BE2C (cell line): ENCODE measurements around the gene EXOSC5.
"Not testable (repeated sequence)": the region's sequence is repeated elsewhere in the genome, so short reads cannot be mapped to it uniquely, and the experiment has no call there.

Experiments
- DNase-seq: peaks from one replicate; pipeline ENCODE4 v3.0.0-alpha.2; 2020
- H3K27me3 ChIP-seq: fragments of 250-450 bp; sonication (Bioruptor Pico); 2 replicates; pipeline ENCODE4 v1.5.1; 2020; ENCODE audit warnings: mild to moderate bottlenecking
- H3K36me3 ChIP-seq: fragments of 250-450 bp; sonication (Bioruptor Pico); 2 replicates; pipeline ENCODE4 v1.5.1; 2020; ENCODE audit warnings: mild to moderate bottlenecking
- H3K4me1 ChIP-seq: fragments of 250-450 bp; sonication (Bioruptor Pico); 2 replicates; pipeline ENCODE4 v1.5.1; 2020
- H3K4me3 ChIP-seq: 2 replicates; pipeline ENCODE4 v1.5.1; 2011; ENCODE audit warnings: low read depth, low read length
- H3K9me3 ChIP-seq: fragments of 250-450 bp; sonication (Bioruptor Pico); 2 replicates; pipeline ENCODE4 v1.5.1; 2020
- TF ChIP-seq, protein P1 (sequence below): IDR thresholded peaks from 2 replicates; pipeline ENCODE4 v1.5.1; 2012; ENCODE audit warnings: mild to moderate bottlenecking, low read depth, low read length

EXOSC5 gene

DNA sequence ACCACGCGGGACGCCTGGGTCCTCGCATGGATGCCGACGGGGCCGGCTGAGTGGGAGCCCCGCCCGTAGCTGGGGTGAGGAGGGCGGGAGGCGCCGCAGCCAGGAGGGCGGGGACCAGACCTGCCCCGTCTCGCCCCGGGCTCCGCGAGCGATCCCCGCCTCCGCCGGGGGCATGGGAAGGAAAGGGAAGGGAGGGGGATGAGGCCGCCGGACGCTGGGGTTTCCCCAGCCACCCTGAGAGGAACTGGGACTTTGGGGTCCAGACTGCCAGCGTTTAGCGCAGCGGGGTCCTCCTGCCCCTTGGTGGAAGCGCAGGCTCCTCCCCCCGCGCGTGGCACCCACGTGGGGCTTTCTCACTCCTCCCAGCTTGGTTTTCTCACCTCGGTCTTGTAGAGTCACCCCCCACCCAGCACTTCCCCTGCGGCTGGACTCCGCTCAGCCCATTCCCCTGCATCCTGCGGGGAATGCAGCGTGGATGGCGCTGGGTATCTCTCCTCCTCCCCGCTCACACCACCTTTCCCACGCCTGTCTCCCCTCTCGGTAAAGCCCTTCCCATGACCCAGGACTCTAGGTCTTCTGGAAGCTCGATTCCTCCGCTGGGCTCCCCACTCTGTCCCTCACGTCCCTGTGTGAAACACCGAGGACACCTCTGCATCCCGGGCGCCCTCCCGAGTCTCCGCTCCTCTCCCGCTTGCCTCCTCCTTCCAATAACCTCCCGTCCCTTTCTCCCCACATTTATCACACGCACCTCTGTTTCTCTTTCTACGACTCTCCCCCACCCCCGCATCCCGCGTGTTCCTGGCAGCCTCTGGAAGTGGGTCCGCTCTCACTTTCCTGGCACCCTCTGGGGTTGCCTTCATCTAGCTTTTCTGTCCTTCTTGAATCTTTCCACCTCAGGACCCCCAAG, 45.6 kb downstream of the EXOSC5 start:
- peak; percentile 46 for DNase-seq
- H3K27me3 ChIP-seq, result peaks cover 27% of the 10 kb centered on the region
- TF ChIP-seq, protein P1, sequence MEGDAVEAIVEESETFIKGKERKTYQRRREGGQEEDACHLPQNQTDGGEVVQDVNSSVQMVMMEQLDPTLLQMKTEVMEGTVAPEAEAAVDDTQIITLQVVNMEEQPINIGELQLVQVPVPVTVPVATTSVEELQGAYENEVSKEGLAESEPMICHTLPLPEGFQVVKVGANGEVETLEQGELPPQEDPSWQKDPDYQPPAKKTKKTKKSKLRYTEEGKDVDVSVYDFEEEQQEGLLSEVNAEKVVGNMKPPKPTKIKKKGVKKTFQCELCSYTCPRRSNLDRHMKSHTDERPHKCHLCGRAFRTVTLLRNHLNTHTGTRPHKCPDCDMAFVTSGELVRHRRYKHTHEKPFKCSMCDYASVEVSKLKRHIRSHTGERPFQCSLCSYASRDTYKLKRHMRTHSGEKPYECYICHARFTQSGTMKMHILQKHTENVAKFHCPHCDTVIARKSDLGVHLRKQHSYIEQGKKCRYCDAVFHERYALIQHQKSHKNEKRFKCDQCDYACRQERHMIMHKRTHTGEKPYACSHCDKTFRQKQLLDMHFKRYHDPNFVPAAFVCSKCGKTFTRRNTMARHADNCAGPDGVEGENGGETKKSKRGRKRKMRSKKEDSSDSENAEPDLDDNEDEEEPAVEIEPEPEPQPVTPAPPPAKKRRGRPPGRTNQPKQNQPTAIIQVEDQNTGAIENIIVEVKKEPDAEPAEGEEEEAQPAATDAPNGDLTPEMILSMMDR, result no peak
- peak overlapping the region; percentile 75 for H3K4me3 ChIP-seq
- no peaks in the 10 kb centered on the region for H3K9me3 ChIP-seq
- H3K4me1 ChIP-seq, result 0 out of 2 replicates have a peak, but pooled peaks cover 3% of the 10 kb centered on the region
- no peaks in the 10 kb centered on the region for H3K36me3 ChIP-seq

DNA sequence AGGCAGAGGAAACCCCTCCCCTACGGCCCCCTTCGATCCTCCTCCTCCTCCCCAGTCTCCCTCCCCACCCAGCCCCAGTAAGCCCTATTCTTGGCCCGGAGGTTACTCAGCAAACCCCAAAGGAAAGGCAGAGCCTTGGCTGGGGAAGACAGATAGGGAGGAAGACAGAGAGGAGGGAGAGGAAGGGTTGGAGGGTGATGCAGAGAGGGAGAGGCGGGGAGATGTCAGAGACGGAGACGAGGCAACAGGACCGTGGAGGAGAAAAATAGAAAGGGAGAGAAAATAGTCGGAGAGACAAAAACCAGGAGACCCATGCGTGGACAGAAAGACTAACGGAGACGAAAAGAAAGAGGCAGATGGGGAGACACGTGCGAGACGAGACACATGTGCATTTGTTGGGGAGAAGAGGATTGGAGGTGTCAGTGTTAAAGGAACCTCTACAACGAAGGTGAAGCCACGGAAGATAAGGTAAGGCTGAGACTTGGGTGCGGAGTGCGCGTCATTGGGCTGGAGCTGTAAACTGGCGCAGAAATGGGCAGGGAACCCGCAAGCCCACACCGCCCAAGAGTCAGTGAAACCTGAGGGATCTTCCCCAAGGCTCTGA, 46.3 kb downstream of the EXOSC5 start:
- Histone ChIP-seq H3K27me3 (peaks cover 27% of the 10 kb centered on the region), H3K36me3 (no peaks in the 10 kb centered on the region), H3K9me3 (no peaks in the 10 kb centered on the region), H3K4me3 (peak overlapping the region; percentile 75), H3K4me1 (0 out of 2 replicates have a peak, but pooled peaks cover 3% of the 10 kb centered on the region)
- no peak for DNase-seq
- TF ChIP-seq, protein P1, result no peak

DNA sequence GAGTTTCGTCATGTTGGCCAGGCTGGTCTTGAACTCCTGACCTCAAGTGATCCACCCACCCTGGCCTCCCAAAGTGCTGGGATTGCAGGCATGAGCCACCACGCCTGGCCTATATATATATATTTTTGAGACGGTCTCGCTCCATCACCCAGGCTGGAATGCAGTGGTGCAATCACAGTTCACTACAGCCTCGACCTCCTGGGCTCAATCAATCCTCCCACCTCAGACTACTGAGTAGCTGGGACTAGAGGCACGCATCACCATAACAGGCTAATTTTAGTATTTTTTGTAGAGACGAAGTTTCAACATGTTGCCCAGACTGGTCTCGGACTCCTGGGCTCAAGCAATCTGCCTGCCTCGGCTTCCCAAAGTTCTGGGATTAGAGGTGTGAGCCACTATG, 50.2 kb downstream of the EXOSC5 start:
- not testable (repeated sequence) for H3K9me3 ChIP-seq, DNase-seq, H3K4me3 ChIP-seq, H3K27me3 ChIP-seq, H3K4me1 ChIP-seq, H3K36me3 ChIP-seq

GRCh38 chr19:41344162-41344561, 53.0 kb downstream of the EXOSC5 start:
- no peak for DNase-seq
- H3K4me3 ChIP-seq, result no peak overlapping the region
- TF ChIP-seq, protein P1, result no peak
- no peaks in the 10 kb centered on the region for H3K4me1 ChIP-seq
- no peaks in the 10 kb centered on the region; the same call in 1 of the 2 replicates for H3K36me3 ChIP-seq
- no peaks in the 10 kb centered on the region for H3K27me3 ChIP-seq
- H3K9me3 ChIP-seq, result no peaks in the 10 kb centered on the region

DNA sequence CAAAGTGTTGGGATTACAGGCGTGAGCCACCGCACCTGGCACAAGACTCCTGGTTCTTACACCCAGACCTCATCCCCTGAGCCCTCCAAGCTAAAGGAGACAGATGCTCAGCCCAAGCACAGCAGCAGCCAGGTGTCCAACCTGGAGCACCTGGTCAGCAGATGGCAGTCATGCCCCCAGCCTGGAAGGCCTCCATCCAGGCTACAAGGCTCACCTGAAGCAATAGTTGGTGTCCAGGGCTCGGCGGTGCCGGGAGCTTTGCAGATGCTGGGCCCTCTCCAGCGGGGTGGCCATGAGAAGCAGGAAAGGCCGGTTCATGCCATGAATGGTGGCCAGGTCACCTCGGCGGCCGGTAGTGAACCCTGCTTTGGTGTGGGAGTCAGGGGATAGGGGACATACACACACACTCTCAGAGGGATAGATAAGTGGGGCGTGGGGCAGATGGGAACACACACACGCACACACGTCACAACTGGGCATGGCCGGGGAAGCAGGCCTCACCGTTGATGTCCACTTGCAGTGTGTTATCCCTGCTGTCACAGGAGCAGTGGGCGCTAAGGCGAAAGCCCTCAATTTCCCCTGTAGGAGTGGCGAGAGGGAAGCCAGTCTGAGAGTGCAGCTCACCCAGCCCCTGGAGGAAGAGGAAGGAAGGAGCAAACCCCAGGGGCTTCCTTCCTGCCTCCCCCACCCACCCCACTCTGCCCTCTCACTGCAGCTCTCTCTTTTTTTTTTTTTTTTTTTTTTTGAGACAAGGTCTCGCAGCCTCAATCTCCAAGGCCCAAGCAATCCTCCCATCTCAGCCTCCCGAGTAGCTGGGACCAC, 55.3 kb downstream of the EXOSC5 start:
- Histone ChIP-seq H3K4me1 (no peaks in the 10 kb centered on the region), H3K9me3 (no peaks in the 10 kb centered on the region), H3K36me3 (no peaks in the 10 kb centered on the region; the same call in 1 of the 2 replicates), H3K4me3 (no peak overlapping the region), H3K27me3 (no peaks in the 10 kb centered on the region)
- no peak for DNase-seq
- TF ChIP-seq, protein P1, result no peak

GRCh38 chr19:41339936-41340335, 57.2 kb downstream of the EXOSC5 start:
- TF ChIP-seq, protein P1, result no peak
- Histone ChIP-seq H3K4me3 (no peak overlapping the region), H3K36me3 (no peaks in the 10 kb centered on the region; the same call in 1 of the 2 replicates), H3K9me3 (no peaks in the 10 kb centered on the region), H3K27me3 (no peaks in the 10 kb centered on the region), H3K4me1 (no peaks in the 10 kb centered on the region)
- DNase-seq, result no peak
